Activated CD4-positive, alpha-beta T cell treated with anti-CD3 and anti-CD28 coated beads for 36 hours (primary cell): Measurements from ENCODE around the gene WDR37. TPM values are rescaled to one million over a fixed set of nuclear protein-coding genes. Genes with fewer than 3 reads are reported as not detected.
A peak's percentile ranks its signal among the peaks of the same experiment; 100 is the strongest.
"Not testable (repeated sequence)": the region's sequence is repeated elsewhere in the genome, so short reads cannot be mapped to it uniquely, and the experiment has no call there.

Source experiments
- ATAC-seq: fragments of 200-7000 bp; cut with Tn5 transposase; one replicate; pipeline ENCODE4 v1.10.0; 2021; ENCODE audit warnings: mild to moderate bottlenecking, moderate library complexity
- CTCF ChIA-PET: fragments of 350-600 bp; sonication (Branson Sonifier 250); formaldehyde crosslinking; loops from one replicate; lab custom pipeline; 2021; ENCODE audit warnings: antibody characterized with exemption; lab: Charles Lee
- POLR2A ChIA-PET: fragments of 350-600 bp; sonication (Branson Sonifier 250); formaldehyde crosslinking; loops from one replicate; lab custom pipeline; 2021; ENCODE audit warnings: antibody characterized with exemption, inconsistent platforms; lab: Charles Lee
- DNase-seq: peaks from one replicate; pipeline ENCODE4 v3.0.0-alpha.2; 2020
- H3K27ac Mint-ChIP-seq: one replicate; pipeline ENCODE4 v1.8.0; 2021; ENCODE audit warnings: mixed read lengths
- H3K27me3 Mint-ChIP-seq: one replicate; pipeline ENCODE4 v1.8.0; 2021; ENCODE audit warnings: mixed read lengths
- H3K36me3 Mint-ChIP-seq: one replicate; pipeline ENCODE4 v1.8.0; 2021; ENCODE audit warnings: low read depth, mixed read lengths
- H3K4me1 Mint-ChIP-seq: one replicate; pipeline ENCODE4 v1.8.0; 2021; ENCODE audit warnings: mixed read lengths
- H3K4me3 Mint-ChIP-seq: one replicate; pipeline ENCODE4 v1.8.0; 2021; ENCODE audit warnings: mild to moderate bottlenecking, moderate library complexity, mixed read lengths
- H3K9me3 Mint-ChIP-seq: one replicate; pipeline ENCODE4 v1.8.0; 2021; ENCODE audit warnings: low read depth, mixed read lengths
- intact Hi-C, 2 experiments: fragments of 100-400 bp; cut with DNase I in 1 of 2; cut with micrococcal nuclease in 1 of 2; formaldehyde crosslinking; loops; one replicate each; pipeline versions ENCODE4 v1.14.2 to v1.15.1; 2022 to 2024; cut with DNase I, micrococcal nuclease
- total RNA-seq, 2 experiments: library from RNA; stranded (reverse); gene quantifications; one replicate each; pipeline ENCODE4 v1.2.3, GENCODE V29; 2021

Gene WDR37
- 10 to 100 TPM; 16.3 to 16.8 TPM for total RNA-seq

- H3K4me3 Mint-ChIP-seq, result peak within 1 kb of the TSS; percentile 94
- CTCF ChIA-PET, result interaction anchor here (0.9 kb wide), 1 partner anchor 54 kb away, joined by 3 read pairs; no protein-coding TSS in a partner anchor
Observed at GRCh38 chr10:1056326-1057105, at the start of gene WDR37. Gene WDR37, plus strand, starts transcription at chr10:1056385. Its CDS starts 15,771 bp downstream, at chr10:1072156.

GRCh38 chr10:1006573-1006972 is 49.6 kb upstream of the WDR37 start:
- ChIA-PET POLR2A (interaction anchor here (0.6 kb wide), 1 partner anchor 43 kb away, joined by 3 read pairs; no protein-coding TSS in a partner anchor), CTCF (no interaction called here)
- Mint-ChIP-seq H3K4me3 (no peak overlapping the region), H3K4me1 (peaks cover 11% of the 10 kb centered on the region), H3K9me3 (no peaks in the 10 kb centered on the region), H3K27me3 (no peaks in the 10 kb centered on the region), H3K36me3 (peaks cover 78% of the 10 kb centered on the region), H3K27ac (no peak overlapping the region)
- ATAC-seq (no peak), DNase-seq (no peak)
- intact Hi-C loops, result no loop called here

More at GRCh38 chr10:1056326-1057105, at the start of gene WDR37:
- Mint-ChIP-seq H3K4me1 (peaks cover 76% of the 10 kb centered on the region), H3K36me3 (peaks cover 38% of the 10 kb centered on the region), H3K27me3 (no peaks in the 10 kb centered on the region), H3K27ac (peak within 1 kb of the TSS; percentile 92), H3K9me3 (no peaks in the 10 kb centered on the region)
- peak; percentile 92 for DNase-seq
- ATAC-seq, result peak; percentile 94
- POLR2A ChIA-PET, result no interaction called here
- intact Hi-C loops, result loop anchor here (1.0 to 2.0 kb wide), 6 partner anchors 7 to 125 kb away; partner anchors contain the start of genes GTPBP4 (in 2 of the 2), IDI1 (in 1 of the 2) and LARP4B (in 1 of the 2)

GRCh38 chr10:1007583-1007982 is 48.6 kb upstream of the WDR37 start:
- Mint-ChIP-seq H3K4me1 (peaks cover 11% of the 10 kb centered on the region), H3K9me3 (no peaks in the 10 kb centered on the region), H3K27me3 (no peaks in the 10 kb centered on the region), H3K27ac (peak overlapping the region; percentile 16), H3K4me3 (no peak overlapping the region), H3K36me3 (peaks cover 78% of the 10 kb centered on the region)
- ATAC-seq (no peak), DNase-seq (no peak)
- intact Hi-C loops, result no loop called here
- ChIA-PET CTCF (no interaction called here), POLR2A (no interaction called here)

- no peak for ATAC-seq
- no peak overlapping the region for H3K4me3 Mint-ChIP-seq
- POLR2A ChIA-PET, result no interaction called here
Observed at GRCh38 chr10:1009071-1009494, 47.1 kb upstream of the WDR37 start.

DNA sequence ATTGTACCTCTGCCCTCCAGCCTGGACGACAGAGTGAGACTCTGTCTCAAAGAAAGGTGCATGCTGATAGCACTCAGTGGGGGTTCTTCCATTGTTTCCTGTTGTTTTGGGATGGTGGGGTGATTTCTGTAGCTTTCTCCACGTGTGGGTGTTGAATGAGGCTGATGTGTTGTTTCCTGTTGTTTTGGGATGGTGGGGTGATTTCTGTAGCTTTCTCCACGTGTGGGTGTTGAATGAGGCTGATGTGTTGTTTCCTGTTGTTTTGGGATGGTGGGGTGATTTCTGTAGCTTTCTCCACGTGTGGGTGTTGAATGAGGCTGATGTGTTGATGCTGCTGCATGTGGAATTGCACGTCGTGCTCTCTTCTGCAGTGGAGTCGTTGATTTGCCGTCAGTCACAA is 46.2 kb upstream of the WDR37 start:
- Mint-ChIP-seq H3K36me3 (peaks cover 79% of the 10 kb centered on the region), H3K27ac (peak overlapping the region; percentile 80)
- H3K4me1 Mint-ChIP-seq, intact Hi-C loops, POLR2A ChIA-PET, H3K27me3 Mint-ChIP-seq, CTCF ChIA-PET, H3K9me3 Mint-ChIP-seq, H3K4me3 Mint-ChIP-seq: not testable (repeated sequence)
- peak; percentile 27 for DNase-seq
- peak; percentile 70 for ATAC-seq

More at GRCh38 chr10:1009071-1009494, 47.1 kb upstream of the WDR37 start:
- intact Hi-C loops, result no loop called here
- DNase-seq, result no peak
- no peaks in the 10 kb centered on the region for H3K27me3 Mint-ChIP-seq
- H3K36me3 Mint-ChIP-seq, result peaks cover 74% of the 10 kb centered on the region
- peak overlapping the region; percentile 51 for H3K27ac Mint-ChIP-seq
- peaks cover 9% of the 10 kb centered on the region for H3K4me1 Mint-ChIP-seq
- CTCF ChIA-PET, result no interaction called here
- H3K9me3 Mint-ChIP-seq, result no peaks in the 10 kb centered on the region

DNA sequence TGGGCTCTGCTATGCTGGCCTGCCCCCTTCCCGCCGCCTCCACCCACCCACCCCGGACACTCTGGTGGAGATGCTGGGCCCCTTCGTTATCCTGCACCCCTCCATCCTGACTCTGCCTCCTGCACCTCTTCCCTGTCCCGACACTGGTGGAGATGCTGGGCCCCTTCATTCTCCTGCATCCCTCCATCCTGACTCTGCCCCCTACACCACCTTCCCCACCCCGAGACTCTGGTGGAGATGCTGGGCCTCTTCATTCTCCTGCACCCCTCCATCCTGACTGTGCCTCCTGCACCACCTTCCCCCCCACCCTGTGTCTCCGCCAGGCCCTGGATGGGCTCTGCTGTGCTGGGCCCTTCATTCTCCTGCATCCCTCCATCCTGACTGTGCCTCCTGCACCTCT is 45.5 kb upstream of the WDR37 start:
- ATAC-seq, result no peak
- POLR2A ChIA-PET, result no interaction called here
- intact Hi-C loops, result no loop called here

DNA sequence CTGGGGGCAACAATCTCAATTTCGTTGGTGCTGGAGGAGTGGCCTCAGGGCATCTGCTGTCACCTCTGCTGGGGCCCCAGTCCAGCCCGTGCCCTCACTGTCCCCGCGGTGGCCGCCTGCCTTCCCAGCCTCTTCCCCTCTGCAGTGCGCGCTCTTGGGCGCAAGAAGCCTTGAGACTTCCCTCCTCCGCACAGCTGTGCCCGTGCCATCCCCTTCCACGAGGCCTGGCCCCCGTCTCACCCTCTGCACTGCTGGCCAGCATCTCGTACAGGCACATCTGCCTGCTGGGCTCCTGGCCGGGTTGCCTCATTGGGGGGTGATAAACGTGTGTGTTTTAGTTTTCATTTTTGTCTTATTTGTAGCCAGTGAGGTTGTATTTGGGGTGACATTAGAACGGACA is 44.5 kb upstream of the WDR37 start:
- H3K9me3 Mint-ChIP-seq, result no peaks in the 10 kb centered on the region
- ATAC-seq, result no peak
- no peak overlapping the region for H3K27ac Mint-ChIP-seq
- ChIA-PET CTCF (no interaction called here), POLR2A (interaction anchor here (0.6 kb wide), 1 partner anchor 25 kb away, joined by 3 read pairs; no protein-coding TSS in a partner anchor)
- H3K4me1 Mint-ChIP-seq, result peaks cover 9% of the 10 kb centered on the region
- H3K36me3 Mint-ChIP-seq, result peaks cover 75% of the 10 kb centered on the region
- no peak overlapping the region for H3K4me3 Mint-ChIP-seq
- DNase-seq, result no peak
- intact Hi-C loops, result no loop called here
- no peaks in the 10 kb centered on the region for H3K27me3 Mint-ChIP-seq

More for the DNA sequence above, 45.5 kb upstream of the WDR37 start:
- no peaks in the 10 kb centered on the region for H3K9me3 Mint-ChIP-seq
- peaks cover 75% of the 10 kb centered on the region for H3K36me3 Mint-ChIP-seq
- H3K4me3 Mint-ChIP-seq, result no peak overlapping the region
- H3K27me3 Mint-ChIP-seq, result no peaks in the 10 kb centered on the region
- CTCF ChIA-PET, result no interaction called here
- no peak for DNase-seq
- peaks cover 9% of the 10 kb centered on the region for H3K4me1 Mint-ChIP-seq
- H3K27ac Mint-ChIP-seq, result no peak overlapping the region

DNA sequence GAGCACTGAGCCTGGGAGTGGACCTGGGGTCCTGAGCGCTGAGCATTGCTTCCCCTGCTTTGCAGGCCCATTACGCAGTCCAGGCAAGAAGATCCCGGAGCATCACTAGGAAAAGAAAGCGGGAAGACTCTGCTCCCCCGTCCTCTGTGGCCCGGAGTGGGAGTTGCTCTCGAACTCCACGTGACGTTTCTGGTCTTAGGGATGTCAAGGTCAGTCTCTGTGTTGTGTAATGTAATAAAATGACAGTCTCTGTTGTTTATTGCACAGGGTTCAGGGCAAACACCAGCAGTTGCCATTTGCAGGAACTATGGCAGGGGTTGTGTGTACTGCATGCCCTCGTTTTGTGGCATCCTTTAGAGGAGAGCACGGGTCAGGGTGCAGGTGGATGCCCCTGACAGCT is 40.5 kb upstream of the WDR37 start:
- Mint-ChIP-seq H3K27me3 (no peaks in the 10 kb centered on the region), H3K27ac (no peak overlapping the region), H3K9me3 (no peaks in the 10 kb centered on the region), H3K4me1 (no peaks in the 10 kb centered on the region), H3K36me3 (peaks cover 73% of the 10 kb centered on the region), H3K4me3 (no peak overlapping the region)
- POLR2A ChIA-PET, result no interaction called here
- ATAC-seq (no peak), DNase-seq (no peak)
- CTCF ChIA-PET, result no interaction called here
- intact Hi-C loops, result no loop called here

GRCh38 chr10:1019362-1019761 is 36.8 kb upstream of the WDR37 start:
- ChIA-PET CTCF (interaction anchor here (0.9 kb wide), 1 partner anchor 64 kb away, joined by 3 read pairs; no protein-coding TSS in a partner anchor), POLR2A (no interaction called here)
- Mint-ChIP-seq H3K27ac (no peak overlapping the region), H3K36me3 (peaks cover 48% of the 10 kb centered on the region), H3K4me1 (no peaks in the 10 kb centered on the region), H3K9me3 (no peaks in the 10 kb centered on the region), H3K27me3 (no peaks in the 10 kb centered on the region), H3K4me3 (no peak overlapping the region)
- ATAC-seq (no peak), DNase-seq (no peak)
- intact Hi-C loops, result no loop called here

DNA sequence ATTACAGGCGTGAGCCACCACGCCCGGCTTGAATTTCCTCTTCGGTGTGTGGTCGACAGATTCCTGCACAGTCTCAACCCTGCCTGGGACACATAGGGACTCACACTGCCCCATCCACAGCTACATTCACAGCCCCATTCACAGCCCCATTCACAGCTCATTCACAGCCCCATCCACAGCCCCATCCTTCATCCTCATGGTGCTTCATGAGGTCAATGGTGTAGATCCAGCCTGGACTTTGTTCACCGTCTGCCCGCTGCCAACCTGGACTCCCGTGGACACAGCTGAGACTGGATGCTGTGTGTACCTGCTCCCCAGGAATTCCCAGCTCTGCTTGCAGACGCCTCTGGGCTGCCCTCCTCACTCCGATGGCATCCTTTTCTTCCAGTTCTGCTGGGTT is 35.7 kb upstream of the WDR37 start:
- H3K9me3 Mint-ChIP-seq, result no peaks in the 10 kb centered on the region
- H3K36me3 Mint-ChIP-seq, result peaks cover 51% of the 10 kb centered on the region
- H3K27ac Mint-ChIP-seq, result no peak overlapping the region
- no peak overlapping the region for H3K4me3 Mint-ChIP-seq
- DNase-seq (no peak), ATAC-seq (no peak)
- H3K4me1 Mint-ChIP-seq, result no peaks in the 10 kb centered on the region
- ChIA-PET POLR2A (no interaction called here), CTCF (no interaction called here)
- no peaks in the 10 kb centered on the region for H3K27me3 Mint-ChIP-seq
- intact Hi-C loops, result no loop called here

GRCh38 chr10:1020958-1021357 is 35.2 kb upstream of the WDR37 start:
- intact Hi-C loops, result no loop called here
- ATAC-seq (no peak), DNase-seq (no peak)
- Mint-ChIP-seq H3K27ac (no peak overlapping the region), H3K4me1 (no peaks in the 10 kb centered on the region), H3K9me3 (no peaks in the 10 kb centered on the region), H3K27me3 (no peaks in the 10 kb centered on the region), H3K4me3 (no peak overlapping the region), H3K36me3 (peaks cover 50% of the 10 kb centered on the region)
- POLR2A ChIA-PET, result no interaction called here
- CTCF ChIA-PET, result no interaction called here

- Mint-ChIP-seq H3K9me3 (no peaks in the 10 kb centered on the region), H3K4me3 (no peak overlapping the region), H3K4me1 (no peaks in the 10 kb centered on the region), H3K36me3 (peaks cover 37% of the 10 kb centered on the region), H3K27me3 (no peaks in the 10 kb centered on the region), H3K27ac (no peak overlapping the region)
- intact Hi-C loops, result no loop called here
- ChIA-PET POLR2A (interaction anchor here (0.7 kb wide), 1 partner anchor 19 kb away, joined by 9 read pairs; no protein-coding TSS in a partner anchor), CTCF (interaction anchor here (0.6 kb wide), 1 partner anchor 14 kb away, joined by 3 read pairs; no protein-coding TSS in a partner anchor)
- ATAC-seq, result no peak
- DNase-seq, result no peak
Observed at GRCh38 chr10:1022413-1022812, 33.8 kb upstream of the WDR37 start.
